A549 treated with CpdA at 1 μM for 4 hours (cell line): ENCODE data around the gene AHSP. TPM values are rescaled to one million over a fixed set of nuclear protein-coding genes. Genes with fewer than 3 reads are reported as not detected.

ENCODE experiments used
- total RNA-seq: library from RNA; stranded (reverse); fragments of 200-300 nt; extraction: Qiagen RNA extraction; gene quantifications from 5 replicates; pipeline ENCODE4 v1.2.3, GENCODE V29; 2022; ENCODE audit warnings: low read depth

The AHSP gene
- not detected in 5 replicates for total RNA-seq

GRCh38 chr16:31527734-31528274 lies at the start of gene AHSP:
Gene AHSP, plus strand, starts transcription at chr16:31527900. Its CDS starts 240 bp downstream, at chr16:31528140.

GRCh38 chr16:31483081-31483480 lies 44.6 kb upstream of the AHSP start, which contains the start of gene SLC5A2:
Gene SLC5A2, plus strand, starts transcription at chr16:31483123. Its CDS starts 14 bp downstream, at chr16:31483137.

GRCh38 chr16:31507929-31508705 lies 19.6 kb upstream of the AHSP start, which contains the start of gene RUSF1:
Gene RUSF1, minus strand, starts transcription at chr16:31508391. Its CDS starts 18 bp downstream, at chr16:31508373.

Other genes with a start within 250 kb of the AHSP start
- 1.2 to 2.4 TPM (median 1.3 TPM) in 5 replicates for gene ITGAX, start 172.7 kb upstream of the AHSP start, total RNA-seq
- 0.02 to 0.15 TPM in 2 of 5 replicates, not detected in the others for gene ITGAD, start 134.6 kb upstream of the AHSP start, total RNA-seq
- not detected in 5 replicates for gene COX6A2, start 99.5 kb upstream of the AHSP start, total RNA-seq
- gene ZNF843, start 85.1 kb upstream of the AHSP start, total RNA-seq: 0.09 to 0.12 TPM (median 0.10 TPM) in 5 replicates
- gene ARMC5, start 68.4 kb upstream of the AHSP start, total RNA-seq: 5.3 to 15.0 TPM (median 12.1 TPM) in 5 replicates
- 34.3 to 68.8 TPM (median 45.1 TPM) in 5 replicates for gene TGFB1I1, start 55.7 kb upstream of the AHSP start, total RNA-seq
- 0.10 to 0.45 TPM (median 0.31 TPM) in 5 replicates for gene SLC5A2, start 44.8 kb upstream of the AHSP start, total RNA-seq
- gene RUSF1, start 19.5 kb upstream of the AHSP start, total RNA-seq: 36.7 to 53.6 TPM (median 49.7 TPM) in 5 replicates